ENCODE results near the gene THBS3.

The THBS3 gene

DNA sequence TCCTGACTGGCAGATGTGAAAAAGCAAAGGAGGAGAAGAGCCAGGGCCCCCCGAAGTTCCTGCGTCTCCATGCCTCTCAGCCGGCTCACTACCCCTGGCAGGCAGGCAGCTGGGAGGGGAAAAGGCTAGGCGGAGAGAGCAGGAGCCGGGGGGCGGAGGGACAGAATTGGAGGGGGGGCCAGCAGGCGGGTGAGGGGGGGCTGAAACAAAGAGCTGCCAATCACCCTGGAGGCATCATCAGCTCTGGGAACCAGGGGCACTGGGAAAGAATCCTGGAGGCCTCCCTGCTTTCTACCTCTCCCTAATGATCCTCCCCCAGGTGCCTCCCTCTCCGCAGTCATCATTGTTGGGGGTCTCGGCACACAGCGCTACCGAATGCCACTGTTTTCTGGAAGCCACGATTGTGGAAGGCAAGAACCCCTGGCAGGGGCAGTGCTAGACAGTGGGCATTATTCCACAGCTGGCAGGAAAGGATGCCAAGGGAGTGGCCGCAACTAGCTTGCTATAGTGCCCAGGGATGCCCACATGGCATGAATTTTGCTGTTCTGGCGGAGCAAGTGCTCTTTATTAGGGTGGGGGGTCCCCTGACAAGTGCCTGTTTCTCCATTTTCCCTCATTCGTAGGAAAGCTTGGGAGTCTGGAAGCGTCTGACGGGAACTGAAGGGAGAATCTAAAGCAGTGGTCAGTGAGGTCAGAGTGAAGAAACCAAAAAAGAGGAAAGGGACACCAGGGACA, at the start of gene THBS3:
Gene THBS3 (minus strand): TSS at position 92 of the 735 bp plus-strand sequence. CDS start 21 bp downstream, at position 71.
- H3K36me3 Mint-ChIP-seq (ENCODE audit: low read depth) = peaks cover 5% of the 10 kb centered on the region
- no peaks in the 10 kb centered on the region for H3K9me3 Mint-ChIP-seq
- H3K4me1 Mint-ChIP-seq = peaks cover 39% of the 10 kb centered on the region
- peak; percentile 52 for DNase-seq
- H3K27ac Mint-ChIP-seq = peak within 1 kb of the TSS; percentile 99
- no peaks in the 10 kb centered on the region for H3K27me3 Mint-ChIP-seq (ENCODE audit: low read depth, poor library complexity)
- TF ChIP-seq, protein P1, sequence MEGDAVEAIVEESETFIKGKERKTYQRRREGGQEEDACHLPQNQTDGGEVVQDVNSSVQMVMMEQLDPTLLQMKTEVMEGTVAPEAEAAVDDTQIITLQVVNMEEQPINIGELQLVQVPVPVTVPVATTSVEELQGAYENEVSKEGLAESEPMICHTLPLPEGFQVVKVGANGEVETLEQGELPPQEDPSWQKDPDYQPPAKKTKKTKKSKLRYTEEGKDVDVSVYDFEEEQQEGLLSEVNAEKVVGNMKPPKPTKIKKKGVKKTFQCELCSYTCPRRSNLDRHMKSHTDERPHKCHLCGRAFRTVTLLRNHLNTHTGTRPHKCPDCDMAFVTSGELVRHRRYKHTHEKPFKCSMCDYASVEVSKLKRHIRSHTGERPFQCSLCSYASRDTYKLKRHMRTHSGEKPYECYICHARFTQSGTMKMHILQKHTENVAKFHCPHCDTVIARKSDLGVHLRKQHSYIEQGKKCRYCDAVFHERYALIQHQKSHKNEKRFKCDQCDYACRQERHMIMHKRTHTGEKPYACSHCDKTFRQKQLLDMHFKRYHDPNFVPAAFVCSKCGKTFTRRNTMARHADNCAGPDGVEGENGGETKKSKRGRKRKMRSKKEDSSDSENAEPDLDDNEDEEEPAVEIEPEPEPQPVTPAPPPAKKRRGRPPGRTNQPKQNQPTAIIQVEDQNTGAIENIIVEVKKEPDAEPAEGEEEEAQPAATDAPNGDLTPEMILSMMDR (IDR thresholded peaks at IDR 0.05) = no peak
- H3K4me3 Mint-ChIP-seq = peak within 1 kb of the TSS; percentile 93

DNA sequence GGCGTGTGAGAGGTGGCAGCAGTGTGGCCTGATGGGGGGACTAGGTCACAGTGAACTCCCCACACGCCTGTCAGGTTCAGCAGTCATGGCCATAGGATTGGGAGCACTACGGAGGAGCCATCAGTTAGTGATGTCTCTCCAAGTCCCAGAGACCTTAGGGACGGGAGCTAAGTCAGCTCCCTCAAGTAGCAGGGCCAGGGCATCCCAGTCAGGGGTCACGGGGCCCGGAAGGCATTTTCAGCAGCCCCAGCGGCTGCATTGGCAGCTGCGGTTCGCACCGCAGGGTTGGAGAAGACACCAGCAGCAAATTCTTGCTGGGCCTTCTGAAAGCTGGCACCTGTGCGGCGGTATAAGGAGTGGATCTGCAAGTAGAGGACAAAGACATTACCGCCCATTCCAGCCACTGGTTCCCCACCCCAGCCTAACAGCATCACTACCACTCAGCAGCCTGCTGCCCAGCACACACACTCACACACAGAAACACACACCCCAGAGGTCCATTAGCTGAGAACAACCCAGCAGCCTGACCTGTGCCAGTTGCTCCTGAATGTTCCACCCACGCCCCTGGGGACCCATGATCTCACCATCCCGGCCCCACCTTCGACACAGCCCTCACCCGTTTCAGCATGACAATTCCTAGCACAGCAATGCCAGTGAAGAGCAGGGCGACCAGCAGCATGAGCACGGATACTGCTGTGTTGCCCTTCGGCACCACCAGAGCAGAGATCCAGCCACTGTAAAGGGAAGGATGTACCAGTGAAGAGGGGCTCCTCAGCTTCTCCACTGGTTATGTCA, 48.6 kb upstream of the THBS3 start:
- peak overlapping the region; percentile 58 for H3K27ac Mint-ChIP-seq
- TF ChIP-seq, protein P1 (IDR thresholded peaks at IDR 0.05) = no peak
- peaks cover 22% of the 10 kb centered on the region for H3K36me3 Mint-ChIP-seq (ENCODE audit: low read depth)
- H3K4me3 Mint-ChIP-seq = peak overlapping the region; percentile 86
- no peaks in the 10 kb centered on the region for H3K9me3 Mint-ChIP-seq
- DNase-seq = no peak
- H3K27me3 Mint-ChIP-seq (ENCODE audit: low read depth, poor library complexity) = peaks cover 2% of the 10 kb centered on the region
- peaks cover 57% of the 10 kb centered on the region for H3K4me1 Mint-ChIP-seq

DNA sequence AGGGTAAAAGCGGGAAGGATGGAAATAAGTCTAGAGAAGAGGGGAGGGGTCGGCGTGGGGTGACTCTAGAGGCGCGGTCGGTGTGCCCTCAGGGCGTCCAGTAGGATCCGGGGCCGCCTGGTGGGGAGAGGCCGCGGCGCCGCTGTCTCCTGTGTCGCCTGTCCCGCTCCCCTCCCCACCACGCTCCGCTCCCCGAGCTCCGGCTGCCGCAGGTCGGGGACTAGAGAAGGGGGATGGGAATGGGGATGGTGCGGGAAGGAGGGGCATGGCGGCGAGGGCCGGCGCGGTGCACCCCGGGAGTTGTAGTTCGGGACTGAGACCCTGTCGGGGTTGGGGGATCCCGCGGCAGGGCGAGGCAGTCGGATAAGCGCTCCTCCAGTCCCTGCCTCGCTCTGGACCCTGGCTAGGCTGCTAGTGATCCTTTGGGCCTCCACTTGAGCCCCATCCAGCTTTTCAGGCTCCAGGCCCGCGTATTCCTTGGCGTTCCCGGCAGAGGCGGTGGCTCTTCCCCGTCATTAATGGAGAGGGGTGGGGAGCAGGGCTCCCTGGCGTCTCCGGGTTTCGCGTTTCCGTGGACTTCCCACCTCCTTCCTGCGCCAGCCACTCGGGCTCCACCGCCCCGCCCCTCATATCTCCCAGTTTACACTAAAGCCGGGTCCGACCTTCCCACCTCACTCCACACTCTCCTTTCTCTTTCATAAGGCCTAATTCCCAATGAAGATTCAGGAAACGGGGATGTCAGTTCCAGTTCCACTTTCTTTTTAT, 47.7 kb upstream of the THBS3 start, which contains the start of gene ENTREP3:
Gene ENTREP3 (minus strand): TSS at position 241 of the 765 bp plus-strand sequence. CDS start 606 bp downstream, outside the sequence.
- Mint-ChIP-seq H3K4me1 (peaks cover 56% of the 10 kb centered on the region), H3K4me3 (peak within 1 kb of the TSS; percentile 86), H3K27me3 (ENCODE audit: low read depth, poor library complexity) (peaks cover 2% of the 10 kb centered on the region), H3K27ac (peak within 1 kb of the TSS; percentile 58), H3K36me3 (ENCODE audit: low read depth) (peaks cover 22% of the 10 kb centered on the region), H3K9me3 (no peaks in the 10 kb centered on the region)
- peak; percentile 94 for DNase-seq
- TF ChIP-seq, protein P1 (IDR thresholded peaks at IDR 0.05) = peak; percentile 32

DNA sequence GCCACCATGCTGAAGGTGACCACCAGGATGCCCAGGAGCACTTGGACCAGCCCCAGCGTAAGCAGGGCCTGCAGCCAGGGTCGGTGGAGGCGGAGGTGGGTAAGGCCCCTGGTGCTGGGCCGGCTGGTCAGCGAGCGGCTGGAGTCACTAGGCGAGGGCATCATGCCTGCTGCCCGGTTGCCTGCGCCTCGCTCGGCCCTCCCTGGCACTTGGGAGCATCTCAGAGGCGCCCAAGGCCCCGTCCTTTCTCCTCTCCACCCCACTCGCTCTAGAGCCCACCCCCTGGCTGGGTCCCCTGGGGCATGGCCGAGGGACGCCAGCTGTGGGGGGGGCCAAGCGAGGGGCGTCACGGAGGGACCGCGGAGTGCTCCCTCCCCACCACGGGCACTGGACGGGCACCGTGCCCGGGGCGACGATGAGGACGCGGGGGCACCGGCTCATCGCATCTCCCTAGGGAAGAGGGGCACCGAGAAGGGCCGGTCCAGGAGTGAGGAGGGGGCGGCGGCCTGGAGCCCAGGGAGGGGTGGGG, 47.1 kb upstream of the THBS3 start:
- peaks cover 16% of the 10 kb centered on the region for H3K36me3 Mint-ChIP-seq (ENCODE audit: low read depth)
- H3K27me3 Mint-ChIP-seq (ENCODE audit: low read depth, poor library complexity) = peaks cover 2% of the 10 kb centered on the region
- DNase-seq = peak; percentile 25
- H3K9me3 Mint-ChIP-seq = no peaks in the 10 kb centered on the region
- no peak overlapping the region for H3K27ac Mint-ChIP-seq
- H3K4me3 Mint-ChIP-seq = peak overlapping the region; percentile 86
- H3K4me1 Mint-ChIP-seq = peaks cover 51% of the 10 kb centered on the region
- TF ChIP-seq, protein P1 (IDR thresholded peaks at IDR 0.05) = no peak

DNA sequence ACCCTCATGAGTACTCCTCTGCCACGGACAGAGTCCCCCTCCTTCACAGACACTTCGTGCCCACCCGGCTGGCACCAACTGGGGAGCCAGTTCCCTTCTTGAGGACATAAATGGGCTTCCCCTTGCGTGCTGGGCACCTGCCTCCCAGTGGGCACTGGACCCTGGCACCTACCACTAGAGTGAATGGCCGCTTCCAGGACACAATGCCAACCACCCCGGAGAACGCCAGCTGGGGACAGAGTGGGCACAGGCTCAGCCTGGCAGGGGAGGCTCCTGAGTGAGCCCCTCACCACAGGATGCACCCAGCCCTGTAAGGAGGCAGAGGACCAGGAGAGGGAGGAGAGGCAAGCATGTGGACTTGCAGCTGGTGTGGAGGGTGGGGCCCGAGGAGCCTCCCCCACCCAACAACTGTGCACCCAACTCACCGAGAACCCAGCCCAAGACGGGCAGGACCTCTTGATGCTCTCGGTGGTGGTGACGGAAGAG, 46.6 kb upstream of the THBS3 start:
- no peak for DNase-seq
- peaks cover 2% of the 10 kb centered on the region for H3K27me3 Mint-ChIP-seq (ENCODE audit: low read depth, poor library complexity)
- peaks cover 16% of the 10 kb centered on the region for H3K36me3 Mint-ChIP-seq (ENCODE audit: low read depth)
- H3K4me3 Mint-ChIP-seq = peak overlapping the region; percentile 86
- H3K4me1 Mint-ChIP-seq = peaks cover 51% of the 10 kb centered on the region
- no peak overlapping the region for H3K27ac Mint-ChIP-seq
- no peaks in the 10 kb centered on the region for H3K9me3 Mint-ChIP-seq
- TF ChIP-seq, protein P1 (IDR thresholded peaks at IDR 0.05) = no peak
